ENCODE measurements around the gene GCG.

Gene GCG

DNA sequence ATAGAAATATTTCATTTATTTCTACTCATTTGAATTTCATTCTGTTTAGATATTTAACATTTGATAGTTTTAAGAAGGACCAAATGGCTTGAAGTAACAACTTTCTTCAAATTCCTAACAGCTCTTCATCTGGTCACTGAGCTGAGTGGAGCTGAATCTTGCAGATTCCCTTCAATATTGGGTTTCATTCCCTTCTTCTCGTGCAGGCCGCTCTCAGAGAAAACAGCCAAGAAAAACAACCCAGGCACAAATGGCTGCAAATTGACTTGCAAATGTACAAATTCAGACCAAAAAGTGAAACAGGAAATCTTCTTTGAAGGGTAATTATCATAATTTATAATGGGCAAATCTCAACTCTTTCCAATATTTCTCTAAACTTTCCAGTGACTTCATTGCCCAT lies 30.3 kb upstream of the GCG start:
- intact Hi-C loops (cut with DNase I; ENCODE audit: low total_unique reads): no loop called here

GRCh38 chr2:162177301-162177700 lies 25.3 kb upstream of the GCG start:
- peaks cover 0 to 10% (median 0%) of the 10 kb centered on the region in 3 donors for H3K36me3 ChIP-seq
- no peak for DNase-seq
- peaks cover 0 to 6% (median 0%) of the 10 kb centered on the region in 4 donors for H3K4me1 ChIP-seq
- H3K27ac ChIP-seq: no peak overlapping the region
- no peaks in the 10 kb centered on the region for H3K27me3 ChIP-seq
- H3K4me3 ChIP-seq: no peak overlapping the region
- no peak for TF ChIP-seq CTCF (IDR thresholded peaks at IDR 0.05)
- intact Hi-C loops (cut with DNase I; ENCODE audit: low total_unique reads): no loop called here
- H3K9me3 ChIP-seq: no peaks in the 10 kb centered on the region

More for the DNA sequence above, 30.3 kb upstream of the GCG start:
- no peak overlapping the region for H3K4me3 ChIP-seq
- no peaks in the 10 kb centered on the region for H3K36me3 ChIP-seq
- no peaks in the 10 kb centered on the region for H3K9me3 ChIP-seq
- TF ChIP-seq CTCF (IDR thresholded peaks at IDR 0.05): no peak
- H3K27ac ChIP-seq: no peak overlapping the region
- H3K27me3 ChIP-seq: no peaks in the 10 kb centered on the region
- no peak for DNase-seq
- no peaks in the 10 kb centered on the region for H3K4me1 ChIP-seq

GRCh38 chr2:162175714-162176113 lies 23.7 kb upstream of the GCG start:
- H3K27ac ChIP-seq: no peak overlapping the region
- peaks cover 0 to 10% (median 0%) of the 10 kb centered on the region in 3 donors for H3K36me3 ChIP-seq
- DNase-seq: no peak
- no peak overlapping the region for H3K4me3 ChIP-seq
- intact Hi-C loops (cut with DNase I; ENCODE audit: low total_unique reads): no loop called here
- no peaks in the 10 kb centered on the region for H3K9me3 ChIP-seq
- TF ChIP-seq CTCF (IDR thresholded peaks at IDR 0.05): no peak
- no peaks in the 10 kb centered on the region for H3K27me3 ChIP-seq
- H3K4me1 ChIP-seq: peaks cover 0 to 6% (median 0%) of the 10 kb centered on the region in 4 donors

DNA sequence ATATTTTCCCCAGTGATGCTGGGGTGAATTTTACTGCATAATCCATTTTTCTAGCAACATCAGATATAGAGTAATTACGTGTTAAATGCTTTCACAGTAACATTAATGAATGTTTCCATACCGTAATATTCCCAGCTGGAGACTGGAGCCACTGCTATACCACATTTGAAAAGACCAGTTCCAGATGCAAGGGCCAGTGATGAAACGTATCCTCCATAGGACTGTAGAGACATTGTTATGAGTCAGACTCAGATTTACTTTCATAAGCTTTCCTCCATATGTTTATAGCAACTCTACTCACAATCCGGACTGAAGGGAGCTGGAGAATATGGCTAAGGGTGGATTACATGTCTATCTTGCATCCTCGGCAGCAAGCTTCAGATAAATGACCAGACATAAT lies 22.7 kb upstream of the GCG start:
- no peak for TF ChIP-seq CTCF (IDR thresholded peaks at IDR 0.05)
- Histone ChIP-seq H3K4me1 (peaks cover 0 to 6% (median 0%) of the 10 kb centered on the region in 4 donors), H3K4me3 (no peak overlapping the region), H3K36me3 (peaks cover 0 to 10% (median 0%) of the 10 kb centered on the region in 3 donors), H3K27me3 (no peaks in the 10 kb centered on the region), H3K27ac (no peak overlapping the region), H3K9me3 (no peaks in the 10 kb centered on the region)
- DNase-seq: no peak
- intact Hi-C loops (cut with DNase I; ENCODE audit: low total_unique reads): no loop called here

GRCh38 chr2:162172802-162173370 lies 20.8 kb upstream of the GCG start:
- H3K9me3 ChIP-seq: no peaks in the 10 kb centered on the region
- H3K27me3 ChIP-seq: no peaks in the 10 kb centered on the region
- DNase-seq: no peak
- intact Hi-C loops (cut with DNase I; ENCODE audit: low total_unique reads): no loop called here
- H3K27ac ChIP-seq: no peak overlapping the region
- no peak for TF ChIP-seq CTCF (IDR thresholded peaks at IDR 0.05)
- H3K4me3 ChIP-seq: no peak overlapping the region
- peaks cover 0 to 6% (median 0%) of the 10 kb centered on the region in 4 donors for H3K4me1 ChIP-seq
- peaks cover 0 to 10% (median 0%) of the 10 kb centered on the region in 3 donors for H3K36me3 ChIP-seq

DNA sequence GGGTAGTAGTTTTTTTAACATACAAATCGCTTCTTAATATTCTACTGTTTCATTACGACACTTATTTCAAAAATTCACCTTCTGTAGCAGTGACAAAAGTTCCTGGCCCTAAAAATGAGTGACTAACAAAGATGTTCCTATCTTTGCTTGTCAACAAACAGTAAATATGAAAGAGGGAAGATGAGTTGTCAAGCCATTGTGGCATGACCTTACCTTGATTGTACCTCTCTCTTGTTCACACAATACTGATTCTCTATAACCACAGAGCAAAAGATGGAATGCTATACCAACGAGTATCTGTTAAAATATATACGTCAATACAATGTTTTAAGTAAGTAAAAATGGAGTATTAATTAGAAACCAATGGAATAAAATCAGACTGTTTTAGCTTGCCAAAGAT lies 14.7 kb upstream of the GCG start:
- H3K4me3 ChIP-seq: no peak overlapping the region
- intact Hi-C loops (cut with DNase I; ENCODE audit: low total_unique reads): no loop called here
- H3K27ac ChIP-seq: no peak overlapping the region
- no peak for DNase-seq
- no peak for TF ChIP-seq CTCF (IDR thresholded peaks at IDR 0.05)
- H3K4me1 ChIP-seq: no peaks in the 10 kb centered on the region
- H3K27me3 ChIP-seq: no peaks in the 10 kb centered on the region
- no peaks in the 10 kb centered on the region for H3K9me3 ChIP-seq
- H3K36me3 ChIP-seq: no peaks in the 10 kb centered on the region
